OCI-LY1 (cell line): Measurements from ENCODE around the gene PHF19.

Source experiments
- H2AFZ ChIP-seq: fragments of 200-600 bp; sonication (generic), shearing (Covaris generic); 2 replicates; pipeline ENCODE4 v1.6.0; 2014; ENCODE audit warnings: antibody characterized with exemption, mild to moderate bottlenecking, low read length
- H3F3A ChIP-seq: fragments of 200-600 bp; sonication (generic), shearing (Covaris generic); 2 replicates; pipeline ENCODE4 v1.6.0; 2014; ENCODE audit warnings: mild to moderate bottlenecking, antibody characterized with exemption, low read length, moderate library complexity; ENCODE audit not compliant: insufficient read depth
- H3K27ac ChIP-seq: fragments of 200-600 bp; sonication (generic); 2 replicates; pipeline ENCODE4 v1.5.1; 2014; ENCODE audit warnings: low read length, mixed run types, mild to moderate bottlenecking, low read depth; ENCODE audit not compliant: poor library complexity, severe bottlenecking
- H3K27me3 ChIP-seq: fragments of 200-600 bp; sonication (generic); 2 replicates; pipeline ENCODE4 v1.6.0; 2014; ENCODE audit warnings: antibody characterized with exemption, mild to moderate bottlenecking, low read length, moderate library complexity; ENCODE audit not compliant: insufficient read depth
- H3K36me3 ChIP-seq: fragments of 200-600 bp; sonication (generic); 2 replicates; pipeline ENCODE4 v1.6.1; 2014; ENCODE audit warnings: mild to moderate bottlenecking, antibody characterized with exemption, low read length, moderate library complexity, mixed read lengths; ENCODE audit not compliant: insufficient read depth
- H3K4me1 ChIP-seq: fragments of 200-600 bp; sonication (generic); 2 replicates; pipeline ENCODE4 v1.5.1; 2014; ENCODE audit warnings: mild to moderate bottlenecking, low read length, moderate library complexity; ENCODE audit not compliant: insufficient read depth, severe bottlenecking
- H3K4me2 ChIP-seq: fragments of 200-600 bp; sonication (generic), shearing (Covaris generic); 2 replicates; pipeline ENCODE4 v1.6.1; 2014; ENCODE audit warnings: low read length
- H3K4me3 ChIP-seq: fragments of 200-600 bp; sonication (generic); 2 replicates; pipeline ENCODE4 v1.5.1; 2014; ENCODE audit warnings: low read length, low read depth, mild to moderate bottlenecking, mixed read lengths; ENCODE audit not compliant: poor library complexity, severe bottlenecking
- H3K79me2 ChIP-seq: fragments of 200-600 bp; shearing (Covaris generic); 2 replicates; pipeline ENCODE4 v1.6.1; 2016; ENCODE audit warnings: mixed run types, low read length, mixed read lengths; ENCODE audit not compliant: insufficient read depth
- H3K9ac ChIP-seq: fragments of 200-600 bp; sonication (generic), shearing (Covaris generic); 2 replicates; pipeline ENCODE4 v1.6.1; 2014; ENCODE audit warnings: mild to moderate bottlenecking, low read length, mixed read lengths
- H3K9me2 ChIP-seq: fragments of 200-600 bp; sonication (generic), shearing (Covaris generic); 2 replicates; pipeline ENCODE4 v1.6.1; 2014; ENCODE audit warnings: low read depth, mild to moderate bottlenecking, low read length, mixed read lengths
- H3K9me3 ChIP-seq: fragments of 200-600 bp; shearing (Covaris generic); 2 replicates; pipeline ENCODE4 v1.6.1; 2014; ENCODE audit warnings: low read length, mixed read lengths
- H4K20me1 ChIP-seq: fragments of 200-600 bp; sonication (generic), shearing (Covaris generic); 2 replicates; pipeline ENCODE4 v1.6.0; 2016; ENCODE audit warnings: mild to moderate bottlenecking, low read length; ENCODE audit not compliant: insufficient read depth
- CTCF ChIP-seq: fragments of 200-600 bp; sonication (generic), shearing (Covaris generic); IDR thresholded peaks from 2 replicates; pipeline ENCODE4 v1.5.1; 2017; ENCODE audit warnings: mild to moderate bottlenecking, antibody characterized with exemption, low read length, moderate library complexity, mixed read lengths
- EZH2 ChIP-seq: fragments of 200-600 bp; sonication (generic), shearing (Covaris generic); IDR thresholded peaks from 2 replicates; pipeline ENCODE4 v1.8.0; 2017; ENCODE audit warnings: borderline replicate concordance, mixed run types, mild to moderate bottlenecking, antibody characterized with exemption, low read length, moderate library complexity, mixed read lengths

PHF19 gene

GRCh38 chr9:120837921-120838320 is 39.1 kb downstream of the PHF19 start:
- peaks cover 37% of the 10 kb centered on the region for H3K79me2 ChIP-seq
- H3K9ac ChIP-seq = no peak overlapping the region
- H3K9me2 ChIP-seq = no peaks in the 10 kb centered on the region

GRCh38 chr9:120833325-120833724 is 43.7 kb downstream of the PHF19 start:
- H3K4me3 ChIP-seq = no peak overlapping the region
- H3K79me2 ChIP-seq = peaks cover 10% of the 10 kb centered on the region
- H3K4me2 ChIP-seq = no peak overlapping the region
- no peak overlapping the region for H3K9ac ChIP-seq
- no peak for TF ChIP-seq EZH2
- no peak for TF ChIP-seq CTCF
- H4K20me1 ChIP-seq = no peaks in the 10 kb centered on the region
- H3K27me3 ChIP-seq = no peaks in the 10 kb centered on the region
- H3K36me3 ChIP-seq = peaks cover 73% of the 10 kb centered on the region
- no peak overlapping the region for H2AFZ ChIP-seq
- H3K9me3 ChIP-seq = no peaks in the 10 kb centered on the region
- H3K4me1 ChIP-seq = no peaks in the 10 kb centered on the region
- H3F3A ChIP-seq = no peaks in the 10 kb centered on the region
- H3K27ac ChIP-seq = no peak overlapping the region
- no peaks in the 10 kb centered on the region for H3K9me2 ChIP-seq

More at GRCh38 chr9:120837921-120838320, 39.1 kb downstream of the PHF19 start:
- Histone ChIP-seq H3K27ac (no peak overlapping the region), H3K9me3 (no peaks in the 10 kb centered on the region), H3K4me3 (no peak overlapping the region), H3K27me3 (no peaks in the 10 kb centered on the region), H2AFZ (no peak overlapping the region), H3K36me3 (peaks cover 49% of the 10 kb centered on the region), H3K4me2 (no peak overlapping the region), H3K4me1 (peaks cover 11% of the 10 kb centered on the region), H3F3A (no peaks in the 10 kb centered on the region), H4K20me1 (no peaks in the 10 kb centered on the region)
- TF ChIP-seq CTCF = no peak
- TF ChIP-seq EZH2 = no peak

GRCh38 chr9:120832807-120833206 is 44.2 kb downstream of the PHF19 start:
- Histone ChIP-seq H3K27me3 (no peaks in the 10 kb centered on the region), H3K27ac (no peak overlapping the region), H3K36me3 (peaks cover 73% of the 10 kb centered on the region), H3K9ac (no peak overlapping the region), H3K9me2 (no peaks in the 10 kb centered on the region), H3K79me2 (peaks cover 6% of the 10 kb centered on the region), H3K9me3 (no peaks in the 10 kb centered on the region), H3K4me2 (no peak overlapping the region), H3K4me1 (no peaks in the 10 kb centered on the region), H4K20me1 (no peaks in the 10 kb centered on the region), H2AFZ (no peak overlapping the region), H3F3A (no peaks in the 10 kb centered on the region), H3K4me3 (no peak overlapping the region)
- no peak for TF ChIP-seq EZH2
- TF ChIP-seq CTCF = no peak
